Lung (tissue), 12 donors: Measurements from ENCODE around the gene PRR14L. TPM values are rescaled to one million over a fixed set of nuclear protein-coding genes. Genes with fewer than 3 reads are reported as not detected.

Source experiments
- ATAC-seq: fragments of 200-7000 bp; cut with Tn5 transposase; one replicate; pipeline ENCODE4 v1.9.1; 2020; ENCODE audit warnings: moderate number of reproducible peaks; ENCODE audit not compliant: insufficient read depth, low FRiP score
- DNase-seq, 3 donors: peaks; one replicate each; pipeline ENCODE4 v3.0.0-alpha.2; 2013 to 2017
- H3K27ac ChIP-seq, 2 donors: one replicate each; pipeline ENCODE4 v1.5.1; 2013; ENCODE audit warnings: mild to moderate bottlenecking in 2 of 2, moderate library complexity in 2 of 2, control low read depth in 1 of 2, inconsistent platforms in 1 of 2, low read depth in 1 of 2, low read length in 1 of 2
- H3K27me3 ChIP-seq, 3 donors: one replicate each; pipeline ENCODE4 v1.5.1; 2013; ENCODE audit warnings: low read length in 2 of 3; ENCODE audit not compliant: control insufficient read depth in 3 of 3, insufficient read depth in 3 of 3
- H3K36me3 ChIP-seq, 4 donors: one replicate each; pipeline ENCODE4 v1.5.1; 2013; ENCODE audit warnings: low read length in 4 of 4, mild to moderate bottlenecking in 1 of 4, moderate library complexity in 1 of 4; ENCODE audit not compliant: control insufficient read depth in 4 of 4, insufficient read depth in 4 of 4
- H3K4me1 ChIP-seq, 5 donors: one replicate each; pipeline ENCODE4 v1.5.1; 2013; ENCODE audit warnings: low read length in 5 of 5, mild to moderate bottlenecking in 2 of 5, moderate library complexity in 1 of 5; ENCODE audit not compliant: control insufficient read depth in 5 of 5, insufficient read depth in 5 of 5
- H3K4me3 ChIP-seq: one replicate; pipeline ENCODE4 v1.5.1; 2013; ENCODE audit warnings: mild to moderate bottlenecking, control low read depth, moderate library complexity
- H3K9ac ChIP-seq, 2 donors: one replicate each; pipeline ENCODE4 v1.5.1; 2013; ENCODE audit warnings: low read length in 2 of 2, control low read depth in 1 of 2; ENCODE audit not compliant: insufficient read depth in 1 of 2
- H3K9me3 ChIP-seq, 4 donors: one replicate each; pipeline ENCODE4 v1.5.1; 2013; ENCODE audit warnings: low read length in 3 of 4, mild to moderate bottlenecking in 1 of 4, moderate library complexity in 1 of 4; ENCODE audit not compliant: control insufficient read depth in 4 of 4, insufficient read depth in 3 of 4
- CTCF ChIP-seq: IDR thresholded peaks from 2 replicates; pipeline ENCODE4 v1.5.1; 2012; ENCODE audit warnings: mild to moderate bottlenecking; ENCODE audit errors: control extremely low read depth, extremely low read depth
- WGBS, 2 donors: extraction: QIAGEN DNeasy Blood & Tissue Kit; methylation state at CpG; one replicate each; pipeline ENCODE4 v1.1.7; 2013; 5-methylcytosine and 5-hydroxymethylcytosine counted together
- polyA plus RNA-seq, 2 donors: library from polyadenylated mRNA; stranded (reverse); fragments of 200-250 nt; gene quantifications; one replicate each; pipeline ENCODE4 v1.2.1, GENCODE V29; 2013
- total RNA-seq, 2 donors: library from RNA; depleted of rRNA in 1 of 2; stranded (reverse); fragments of >200 nt in 1 of 2; gene quantifications; one replicate each; pipeline ENCODE4 v1.2.1, GENCODE V29; 2014 to 2021
- donor health status: control.
- donor health status: control.
- donor health status: Bipolar disorder and iron deficiency.
- donor health status: healthy.
- donor health status: DM: yes; HTN: yes; CAD: no.

The PRR14L gene
- total and polyA plus RNA-seq, 4 donors, result 7.4 to 44.3 (median 23.4) TPM

GRCh38 chr22:31647066-31647465 lies 102.9 kb downstream of the PRR14L start:
- Histone ChIP-seq H3K27ac (no peak overlapping the region), H3K9ac (no peak overlapping the region)

DNA sequence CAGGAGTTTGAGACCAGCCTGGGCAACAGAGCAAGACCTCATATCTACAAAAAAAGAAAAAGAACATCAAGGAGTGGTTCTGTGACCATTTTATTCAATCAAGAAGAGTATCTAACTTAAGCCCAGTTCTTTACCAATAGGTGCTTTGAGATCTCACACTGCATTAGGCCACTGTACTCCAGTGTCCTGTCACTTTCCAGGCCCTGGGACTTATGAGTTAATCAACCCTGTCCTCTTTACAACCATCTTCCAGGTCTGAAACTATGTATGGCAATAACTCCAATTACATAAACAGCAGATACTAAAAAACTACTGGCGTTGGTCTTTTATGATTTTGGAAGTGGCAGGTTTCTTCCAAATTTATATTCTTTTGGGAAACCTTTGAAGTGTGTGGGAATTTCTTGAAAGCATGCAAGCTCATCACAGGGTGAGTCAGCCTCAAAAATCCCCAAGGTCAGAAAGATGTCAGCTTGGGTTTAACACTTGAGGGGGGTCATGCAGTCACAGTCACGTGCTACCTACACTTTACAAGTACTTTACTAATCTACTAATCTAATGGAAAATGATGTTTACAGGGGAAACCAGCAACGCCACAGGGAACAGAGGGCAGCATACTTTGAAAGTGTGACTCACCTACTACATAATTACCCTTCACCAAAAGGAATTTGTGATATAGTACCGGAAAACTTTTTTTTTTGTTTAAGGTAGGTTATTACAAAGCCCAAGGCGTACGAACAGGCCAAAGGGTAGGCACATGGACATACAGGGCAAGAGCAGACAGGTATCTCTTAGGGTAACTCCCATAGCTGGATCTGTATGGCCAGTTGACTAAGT lies 103.5 kb downstream of the PRR14L start:
- no peak overlapping the region for H3K9ac ChIP-seq
- DNase-seq, result no peak

More at GRCh38 chr22:31647066-31647465, 102.9 kb downstream of the PRR14L start:
- Histone ChIP-seq H3K4me3 (no peak overlapping the region), H3K27me3 (no peaks in the 10 kb centered on the region), H3K36me3 (peaks cover 4 to 15% (median 10%) of the 10 kb centered on the region in 4 donors), H3K9me3 (no peaks in the 10 kb centered on the region), H3K4me1 (peaks cover 0 to 7% (median 0%) of the 10 kb centered on the region in 5 donors)
- DNase-seq, result no peak
- WGBS, 2 donors, result 96 to 97% methylated on average over 3 of the region's 3 CpGs
- ATAC-seq, result no peak
- TF ChIP-seq CTCF, result no peak

GRCh38 chr22:31639436-31640039 lies 110.4 kb downstream of the PRR14L start:
- ATAC-seq (peak; percentile 27), DNase-seq (no peak)
- Histone ChIP-seq H3K4me3 (no peak overlapping the region), H3K27ac (peak overlapping the region in 1 of 2 donors; percentile 27), H3K27me3 (no peaks in the 10 kb centered on the region), H3K9ac (no peak overlapping the region), H3K36me3 (peaks cover 0 to 4% (median under 1%) of the 10 kb centered on the region in 4 donors), H3K4me1 (no peaks in the 10 kb centered on the region), H3K9me3 (no peaks in the 10 kb centered on the region)
- WGBS, 2 donors, result 35 to 50% methylated on average over 4 of the region's 4 CpGs
- TF ChIP-seq CTCF, result no peak

More for the DNA sequence above, 103.5 kb downstream of the PRR14L start:
- no peak for TF ChIP-seq CTCF
- WGBS, 2 donors, result 65 to 82% methylated on average over 6 of the region's 6 CpGs
- Histone ChIP-seq H3K9me3 (no peaks in the 10 kb centered on the region), H3K36me3 (peaks cover 4 to 15% (median 10%) of the 10 kb centered on the region in 4 donors), H3K4me1 (peaks cover 0 to 7% (median 0%) of the 10 kb centered on the region in 5 donors), H3K27ac (peak overlapping the region in 1 of 2 donors; percentile 63), H3K4me3 (no peak overlapping the region), H3K27me3 (no peaks in the 10 kb centered on the region)
- peak; percentile 66 for ATAC-seq
